ENCODE data around the gene IDS.
"Not testable (repeated sequence)": the region's sequence is repeated elsewhere in the genome, so short reads cannot be mapped to it uniquely, and the experiment has no call there.

Gene IDS

GRCh38 chrX:149498767-149499166 lies 6.3 kb downstream of the IDS start:
- no peak for DNase-seq

GRCh38 chrX:149497626-149498025 lies 7.5 kb downstream of the IDS start:
- no peak for DNase-seq

DNA sequence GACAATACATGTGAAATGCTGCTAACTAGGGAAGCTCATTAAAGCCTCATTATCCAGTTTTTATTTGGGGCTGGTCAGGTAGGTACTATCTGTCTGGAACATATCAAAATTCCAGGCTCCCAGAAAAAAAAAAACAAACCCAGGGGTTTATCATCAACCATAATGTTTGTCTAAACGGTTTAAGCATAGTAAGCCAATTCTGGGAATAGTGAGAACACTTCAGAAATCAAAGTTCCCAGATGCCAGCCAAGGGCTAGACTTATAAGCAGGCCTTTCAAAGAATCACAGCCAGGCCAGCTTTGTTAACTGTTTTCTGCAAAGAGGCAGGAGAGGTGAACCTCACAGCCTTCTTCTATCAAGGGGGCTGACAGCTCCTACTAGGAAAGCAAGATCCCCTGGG lies 8.1 kb downstream of the IDS start:
- DNase-seq: no peak

DNA sequence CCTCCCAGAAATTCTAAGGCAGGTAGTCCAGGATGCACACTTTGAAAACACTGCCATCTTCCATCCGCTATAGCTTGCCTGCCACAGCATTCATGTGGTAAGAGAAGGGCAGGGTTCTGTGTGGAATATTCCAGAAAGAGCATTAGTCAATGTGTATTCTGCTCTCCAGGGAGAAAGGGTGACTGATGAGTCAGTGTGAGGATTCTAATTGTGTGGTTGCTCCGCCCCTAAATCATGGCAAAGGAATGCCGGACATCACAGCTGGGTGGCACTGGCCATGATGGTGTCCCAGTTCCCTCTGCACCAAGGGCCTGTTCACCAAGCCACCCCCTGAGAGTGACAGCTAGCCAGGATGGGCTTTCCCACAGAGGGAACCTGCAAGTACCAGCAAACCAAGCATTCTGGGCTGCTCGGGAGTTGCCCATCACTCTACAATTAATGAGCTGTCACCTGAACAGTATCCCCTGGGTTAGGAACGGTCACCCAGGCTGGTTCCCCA lies 9.5 kb downstream of the IDS start:
- DNase-seq: no peak

- no peak for DNase-seq
Measured at GRCh38 chrX:149494844-149495565, 10.1 kb downstream of the IDS start.

DNA sequence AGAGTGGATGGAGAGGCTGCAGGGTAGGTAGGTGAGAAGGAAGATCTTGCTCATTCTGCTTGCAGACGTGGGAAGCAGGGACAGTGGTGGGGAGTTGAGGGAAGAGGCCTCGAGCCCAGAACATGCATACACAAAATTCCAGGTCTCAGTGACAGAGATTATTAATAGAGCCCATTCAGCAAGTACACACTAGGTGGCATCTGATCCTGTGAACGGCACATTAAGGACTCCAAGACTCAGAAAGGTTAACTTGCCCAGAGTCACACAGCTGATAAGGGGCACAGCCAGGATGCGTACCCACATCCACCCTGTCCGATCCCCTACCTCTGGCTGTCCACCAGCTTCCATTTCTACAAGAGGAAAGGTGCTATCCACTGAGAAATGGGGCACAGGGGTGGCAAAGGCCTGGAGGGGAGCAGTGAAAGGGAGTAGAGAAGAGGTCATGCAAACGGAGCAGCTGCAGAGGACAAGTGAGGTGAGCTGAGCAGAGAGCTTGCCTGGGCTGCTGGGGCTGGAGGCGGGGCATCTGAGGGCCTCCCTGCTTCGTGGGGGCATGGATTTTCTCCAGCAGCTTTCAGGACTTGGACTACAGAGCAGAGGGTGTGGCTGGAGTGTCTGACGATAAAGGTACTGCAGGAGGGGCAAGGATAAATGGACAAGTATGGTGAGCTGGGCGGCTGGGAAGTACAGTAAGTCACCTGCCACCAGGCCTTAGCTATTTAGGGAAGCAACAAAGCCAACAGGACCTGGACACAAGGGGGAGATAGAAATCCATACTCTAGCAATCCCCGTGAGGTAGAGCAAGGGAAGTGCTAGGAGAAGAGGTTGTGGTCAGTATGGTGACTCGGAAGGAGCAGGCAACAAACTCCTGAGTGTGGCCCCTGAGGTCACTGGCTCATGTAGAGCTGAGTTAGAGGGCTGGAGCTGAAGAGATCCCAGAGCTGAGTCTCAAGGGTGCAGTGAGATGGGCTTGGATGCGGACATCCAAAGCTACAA lies 11.2 kb downstream of the IDS start:
- DNase-seq: no peak

GRCh38 chrX:149491812-149492211 lies 13.3 kb downstream of the IDS start:
- DNase-seq: no peak

GRCh38 chrX:149490100-149490499 lies 15.0 kb downstream of the IDS start:
- DNase-seq: no peak

GRCh38 chrX:149488411-149489052 lies 16.6 kb downstream of the IDS start:
- not testable (repeated sequence) for DNase-seq

DNA sequence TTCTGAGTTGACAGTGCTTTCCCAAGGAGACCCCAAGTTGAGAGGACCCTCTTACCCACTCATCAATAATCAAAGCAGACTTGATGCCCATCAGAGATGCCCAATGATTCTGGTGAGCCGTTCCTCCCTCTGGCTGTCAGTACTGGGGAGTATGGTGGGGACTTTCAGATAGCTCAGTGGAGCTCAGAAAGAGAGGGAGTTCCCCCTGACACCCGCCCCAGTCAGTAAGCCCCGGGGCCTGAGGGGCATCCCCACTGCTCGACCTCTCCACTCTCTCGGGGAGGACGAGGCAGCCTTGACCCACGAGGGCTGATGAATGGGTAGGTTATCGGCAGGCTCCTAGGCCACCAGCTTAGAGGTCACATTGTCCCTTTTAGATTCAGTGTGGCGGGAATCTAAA lies 17.1 kb downstream of the IDS start:
- DNase-seq: not testable (repeated sequence)

DNA sequence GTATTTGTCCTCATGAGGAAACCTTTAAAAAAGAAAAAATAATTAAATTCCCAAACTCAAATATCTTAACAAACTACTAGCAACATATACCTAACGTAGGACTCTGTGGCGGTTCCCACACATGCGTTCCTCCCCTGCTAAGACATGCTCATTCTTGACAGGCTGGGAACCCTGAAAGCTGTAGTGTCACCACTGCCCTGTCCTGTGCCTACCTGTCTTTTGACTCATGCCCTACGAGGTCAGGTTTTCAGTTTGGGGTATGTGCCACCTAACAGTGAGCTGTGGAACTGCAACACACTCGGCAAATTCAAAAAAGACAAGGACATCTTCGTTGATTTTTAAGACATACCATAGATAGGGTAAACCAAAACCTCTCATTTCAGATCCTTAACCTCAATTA lies 17.8 kb downstream of the IDS start:
- DNase-seq: no peak

GRCh38 chrX:149476513-149476912 lies 28.6 kb downstream of the IDS start:
- DNase-seq: no peak

GRCh38 chrX:149473966-149474365 lies 31.1 kb downstream of the IDS start:
- no peak for DNase-seq

- DNase-seq: no peak
Measured at GRCh38 chrX:149473092-149473491, 32.0 kb downstream of the IDS start.

GRCh38 chrX:149472625-149473024 lies 32.5 kb downstream of the IDS start:
- no peak for DNase-seq

GRCh38 chrX:149471397-149471796 lies 33.7 kb downstream of the IDS start:
- no peak for DNase-seq

DNA sequence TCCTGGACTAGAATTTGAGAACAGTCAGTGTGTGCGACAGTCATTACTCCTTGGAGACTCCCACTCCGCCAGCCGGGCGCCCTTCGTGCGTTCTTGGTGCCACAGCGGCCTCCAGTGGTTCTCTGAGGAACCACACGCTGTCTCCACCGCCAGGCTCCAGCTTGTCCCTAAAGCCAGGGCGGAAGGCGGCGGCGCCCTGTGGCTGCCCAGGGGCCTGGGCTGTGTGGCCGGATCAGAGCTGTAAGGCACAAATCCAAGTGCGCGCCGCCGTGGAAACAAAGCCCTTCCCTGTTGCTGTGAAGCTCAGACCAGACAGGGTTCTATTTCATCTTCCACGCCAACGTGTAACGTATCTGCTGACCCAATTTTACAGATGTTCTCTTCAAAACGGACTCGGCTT lies 34.2 kb downstream of the IDS start:
- DNase-seq: peak; percentile 39

- no peak for DNase-seq
Measured at GRCh38 chrX:149469406-149469805, 35.7 kb downstream of the IDS start.

DNA sequence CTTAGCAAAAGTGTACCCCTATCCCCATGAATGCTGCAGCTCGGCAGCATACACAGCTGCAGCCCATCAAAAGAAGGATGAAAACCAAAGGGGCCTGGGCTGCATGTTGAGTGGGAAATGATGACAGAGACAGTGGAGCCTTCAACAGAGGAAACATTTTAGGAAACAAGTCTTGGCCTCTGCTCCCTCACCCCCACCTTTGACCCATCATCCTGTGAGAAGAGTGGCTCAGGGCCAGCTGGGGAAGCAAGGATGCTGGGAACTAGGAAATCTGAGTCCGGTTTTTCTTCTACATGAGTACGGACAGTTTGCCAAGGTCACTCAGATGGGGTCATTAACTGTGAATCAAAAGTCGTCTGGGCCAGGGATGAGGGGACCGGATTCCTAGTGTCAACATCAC lies 37.2 kb downstream of the IDS start:
- no peak for DNase-seq

- DNase-seq: no peak
Measured at GRCh38 chrX:149467461-149467860, 37.6 kb downstream of the IDS start.

DNA sequence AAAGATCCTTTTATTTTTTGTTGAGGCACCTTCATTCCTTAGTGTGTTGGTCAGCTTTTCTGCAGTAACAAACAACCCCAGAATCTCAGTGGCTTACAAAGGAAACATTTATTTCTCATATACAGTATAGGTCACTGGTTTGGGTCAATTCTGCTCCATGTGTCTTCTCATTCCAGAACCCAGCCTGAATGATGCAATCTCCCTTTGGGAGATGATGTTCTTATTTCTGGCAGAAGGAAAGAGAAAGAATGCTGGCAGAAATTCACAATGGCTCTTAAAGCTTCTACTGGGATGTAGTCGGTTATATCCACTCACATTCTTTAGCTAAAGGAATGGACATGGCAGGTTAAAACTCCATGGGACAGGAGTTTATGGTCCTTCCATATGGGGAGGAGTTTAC lies 42.3 kb downstream of the IDS start:
- no peak for DNase-seq

GRCh38 chrX:149461746-149462145 lies 43.4 kb downstream of the IDS start:
- no peak for DNase-seq

- no peak for DNase-seq
Measured at GRCh38 chrX:149458586-149458985, 46.5 kb downstream of the IDS start.

Measured in central memory CD4-positive, alpha-beta T cell (primary cell).